SU-DHL-6 (cell line): Measurements from ENCODE around the gene ASTN2.

Experiments
- CTCF ChIP-seq: fragments of 200-600 bp; sonication (generic); IDR thresholded peaks from one replicate; pipeline ENCODE4 v1.5.1; 2017; ENCODE audit warnings: antibody characterized with exemption, mild to moderate bottlenecking, low read length, moderate library complexity; ENCODE audit not compliant: insufficient read depth, poor library complexity, severe bottlenecking
- EZH2phosphoT487 ChIP-seq: fragments of 200-600 bp; sonication (generic), shearing (Covaris generic); conservative IDR thresholded peaks from 2 replicates; pipeline ENCODE4 v1.6.1; 2018; ENCODE audit warnings: mild to moderate bottlenecking, antibody characterized with exemption, low read length, moderate library complexity, mixed read lengths

- TF ChIP-seq CTCF (no peak), EZH2phosphoT487 (no peak)
Observed at GRCh38 chr9:117224695-117225094, 190.2 kb downstream of the ASTN2 start.
